Endothelial cell (in vitro differentiated cells): ENCODE measurements around the gene RNF20. TPM values are rescaled to one million over a fixed set of nuclear protein-coding genes. Genes with fewer than 3 reads are reported as not detected.

Experiments
- DNase-seq: peaks from one replicate; pipeline ENCODE4 v3.0.0; 2021; ENCODE audit warnings: low spot score
- H3K27ac Mint-ChIP-seq: one replicate; pipeline ENCODE4 v1.8.0; 2021; ENCODE audit warnings: mixed read lengths, inconsistent platforms; ENCODE audit not compliant: unreplicated experiment
- H3K27me3 Mint-ChIP-seq: one replicate; pipeline ENCODE4 v1.8.0; 2021; ENCODE audit warnings: mild to moderate bottlenecking, moderate library complexity, mixed read lengths, inconsistent platforms; ENCODE audit not compliant: unreplicated experiment
- H3K36me3 Mint-ChIP-seq: one replicate; pipeline ENCODE4 v1.8.0; 2021; ENCODE audit warnings: mild to moderate bottlenecking, low read depth, mixed read lengths, inconsistent platforms; ENCODE audit not compliant: unreplicated experiment
- H3K4me1 Mint-ChIP-seq: one replicate; pipeline ENCODE4 v1.8.0; 2021; ENCODE audit warnings: mild to moderate bottlenecking, mixed read lengths, inconsistent platforms; ENCODE audit not compliant: unreplicated experiment
- H3K4me3 Mint-ChIP-seq: one replicate; pipeline ENCODE4 v1.8.0; 2021; ENCODE audit warnings: mild to moderate bottlenecking, mixed read lengths, inconsistent platforms; ENCODE audit not compliant: unreplicated experiment
- H3K9me3 Mint-ChIP-seq: one replicate; pipeline ENCODE4 v1.8.0; 2021; ENCODE audit warnings: mixed read lengths, inconsistent platforms; ENCODE audit not compliant: unreplicated experiment
- CTCF ChIP-seq: fragments of 200-600 bp; sonication (generic); IDR thresholded peaks from one replicate; pipeline ENCODE4 v1.5.0; 2021; ENCODE audit warnings: antibody characterized with exemption; ENCODE audit not compliant: unreplicated experiment
- total RNA-seq: library from RNA; stranded (reverse); fragmentation: NEBNext Ultra II Directional; extraction: Animal tissue kit (Norgen Biotek cat#: 25700); gene quantifications from one replicate; pipeline ENCODE4 v1.2.1, GENCODE V29; 2021; ENCODE audit not compliant: unreplicated experiment

The RNF20 gene
- total RNA-seq, 1 donor from 2014 or later, result 46.1 TPM

GRCh38 chr9:101509572-101509971 is 24.1 kb upstream of the RNF20 start:
- H3K36me3 Mint-ChIP-seq, result no peaks in the 10 kb centered on the region
- no peak overlapping the region for H3K4me3 Mint-ChIP-seq
- H3K27ac Mint-ChIP-seq, result no peak overlapping the region
- no peak for TF ChIP-seq CTCF
- H3K9me3 Mint-ChIP-seq, result no peaks in the 10 kb centered on the region
- H3K27me3 Mint-ChIP-seq, result peaks cover 2% of the 10 kb centered on the region
- no peak for DNase-seq
- H3K4me1 Mint-ChIP-seq, result peaks cover 10% of the 10 kb centered on the region

- Mint-ChIP-seq H3K27ac (peak overlapping the region; percentile 57), H3K4me3 (no peak overlapping the region), H3K4me1 (peaks cover 10% of the 10 kb centered on the region), H3K9me3 (no peaks in the 10 kb centered on the region), H3K27me3 (peaks cover 2% of the 10 kb centered on the region), H3K36me3 (no peaks in the 10 kb centered on the region)
- no peak for DNase-seq
- no peak for TF ChIP-seq CTCF
These were observed 23.2 kb upstream of the RNF20 start for GRCh38 chr9:101510459-101510858.

GRCh38 chr9:101511009-101511408 is 22.6 kb upstream of the RNF20 start:
- no peak for TF ChIP-seq CTCF
- Mint-ChIP-seq H3K27ac (no peak overlapping the region), H3K9me3 (no peaks in the 10 kb centered on the region), H3K27me3 (peaks cover 2% of the 10 kb centered on the region), H3K4me1 (peaks cover 10% of the 10 kb centered on the region), H3K36me3 (no peaks in the 10 kb centered on the region), H3K4me3 (no peak overlapping the region)
- no peak for DNase-seq

GRCh38 chr9:101512116-101512515 is 21.5 kb upstream of the RNF20 start:
- no peaks in the 10 kb centered on the region for H3K9me3 Mint-ChIP-seq
- DNase-seq, result no peak

GRCh38 chr9:101513351-101513750 is 20.3 kb upstream of the RNF20 start:
- H3K4me1 Mint-ChIP-seq, result peaks cover 10% of the 10 kb centered on the region
- H3K9me3 Mint-ChIP-seq, result no peaks in the 10 kb centered on the region
- peaks cover 4% of the 10 kb centered on the region for H3K27me3 Mint-ChIP-seq
- no peak overlapping the region for H3K4me3 Mint-ChIP-seq
- H3K27ac Mint-ChIP-seq, result no peak overlapping the region
- no peaks in the 10 kb centered on the region for H3K36me3 Mint-ChIP-seq
- DNase-seq, result no peak
- no peak for TF ChIP-seq CTCF

More at GRCh38 chr9:101512116-101512515, 21.5 kb upstream of the RNF20 start:
- peaks cover 10% of the 10 kb centered on the region for H3K4me1 Mint-ChIP-seq
- peaks cover 2% of the 10 kb centered on the region for H3K27me3 Mint-ChIP-seq
- H3K36me3 Mint-ChIP-seq, result no peaks in the 10 kb centered on the region
- H3K27ac Mint-ChIP-seq, result no peak overlapping the region
- TF ChIP-seq CTCF, result no peak
- H3K4me3 Mint-ChIP-seq, result no peak overlapping the region
